ENCODE results near the gene ATXN1. TPM values are rescaled to one million over a fixed set of nuclear protein-coding genes. Genes with fewer than 3 reads are reported as not detected.
"Not testable (repeated sequence)": the region's sequence is repeated elsewhere in the genome, so short reads cannot be mapped to it uniquely, and the experiment has no call there.

Gene ATXN1
- total RNA-seq, 1 donor from 2014 or later: 36.0 TPM

GRCh38 chr6:16427124-16427523 lies 334.1 kb downstream of the ATXN1 start:
- DNase-seq (ENCODE audit: low spot score): no peak

- no peak for DNase-seq (ENCODE audit: low spot score)
Measured at GRCh38 chr6:16425881-16426615, 335.2 kb downstream of the ATXN1 start.

- DNase-seq (ENCODE audit: low spot score): no peak
Measured at GRCh38 chr6:16421462-16421960, 339.7 kb downstream of the ATXN1 start.

DNA sequence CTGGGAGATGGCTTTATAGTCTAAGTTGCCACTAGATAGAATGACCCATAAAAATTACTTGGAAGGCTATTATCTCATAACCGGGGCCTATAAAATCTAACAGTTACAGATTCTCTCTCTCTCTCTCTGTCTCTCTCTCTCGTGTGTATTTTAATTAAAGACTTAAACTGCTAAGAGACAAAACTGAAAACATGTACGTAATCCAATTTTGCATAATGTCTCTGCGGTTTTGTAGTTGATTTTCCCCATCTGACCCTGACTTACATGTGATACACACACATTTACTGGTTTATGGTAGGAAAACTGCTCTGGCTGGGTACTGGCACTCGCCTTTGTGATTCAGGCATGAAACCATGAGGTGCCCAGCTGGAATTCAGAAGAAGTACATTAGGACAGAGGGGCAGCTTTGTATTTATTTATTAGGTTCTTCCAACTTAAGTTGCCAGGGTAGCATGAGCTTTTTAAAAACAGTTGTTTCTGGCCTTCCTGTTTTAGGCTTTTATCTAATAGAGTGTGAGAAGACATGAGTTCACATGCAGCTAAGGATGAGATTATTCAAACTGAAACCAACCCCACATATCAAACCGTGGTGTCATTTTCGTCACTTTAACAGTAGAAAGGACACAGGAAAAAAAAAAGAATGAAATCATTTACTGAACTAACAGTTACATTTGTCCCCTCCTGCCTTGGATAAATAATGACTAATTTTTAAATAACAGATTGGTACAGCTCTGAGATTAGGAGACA lies 340.4 kb downstream of the ATXN1 start:
- no peak for DNase-seq (ENCODE audit: low spot score)

- DNase-seq (ENCODE audit: low spot score): no peak
Measured at GRCh38 chr6:16420337-16420714, 340.9 kb downstream of the ATXN1 start.

DNA sequence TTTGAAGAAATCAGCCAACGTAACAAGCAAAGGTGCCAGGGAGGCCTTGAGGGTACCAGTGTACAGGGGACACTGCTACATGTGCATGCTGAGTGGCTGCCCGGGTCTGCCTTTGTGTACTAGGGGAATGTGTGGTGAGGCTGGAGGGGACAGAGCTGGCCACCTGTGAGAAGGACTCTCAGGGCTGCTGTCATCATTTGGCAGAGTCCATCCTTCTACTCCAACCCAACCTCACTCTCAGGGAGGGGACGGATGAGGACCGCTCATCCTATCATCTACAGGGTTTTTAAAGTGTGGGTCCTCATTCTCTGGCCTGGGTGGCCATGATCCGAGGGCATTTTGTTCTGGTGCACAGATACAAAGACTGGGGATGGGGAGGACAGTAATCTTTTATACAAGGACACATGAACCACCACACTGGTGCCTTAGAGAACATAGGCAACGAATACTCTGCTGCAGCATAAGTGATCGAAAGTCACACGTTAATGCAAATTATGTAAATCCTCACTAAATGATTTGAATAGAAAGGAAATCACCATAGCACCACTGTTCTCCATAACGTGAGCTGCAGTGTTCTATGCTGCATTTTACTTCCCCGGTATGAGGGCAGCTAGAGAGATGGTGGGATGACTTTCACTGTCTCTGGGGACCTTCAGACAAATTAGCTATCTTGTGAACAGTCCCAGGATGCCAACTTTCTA lies 341.5 kb downstream of the ATXN1 start:
- no peak for DNase-seq (ENCODE audit: low spot score)

DNA sequence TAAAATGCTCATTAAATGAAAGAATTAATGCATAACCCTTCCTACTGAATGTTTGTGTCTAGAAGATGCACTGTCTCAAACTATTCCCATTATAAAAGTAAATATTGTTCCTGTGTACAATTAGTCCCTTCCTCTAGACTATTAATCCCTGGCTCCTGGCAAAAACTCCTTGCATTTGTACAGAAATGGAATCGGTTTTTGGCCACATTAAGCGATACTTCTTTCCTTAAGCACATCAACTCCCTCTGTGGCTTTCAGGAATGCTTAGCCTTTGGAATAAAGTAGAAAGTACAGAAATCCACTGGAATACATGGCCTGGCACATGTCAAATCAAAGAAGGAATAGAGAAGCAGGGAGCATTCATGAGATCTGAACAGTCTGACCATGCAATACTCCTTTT lies 343.1 kb downstream of the ATXN1 start:
- DNase-seq (ENCODE audit: low spot score): no peak

- no peak for DNase-seq (ENCODE audit: low spot score)
Measured at GRCh38 chr6:16415677-16416076, 345.6 kb downstream of the ATXN1 start.

- no peak for DNase-seq (ENCODE audit: low spot score)
Measured at GRCh38 chr6:16414205-16414604, 347.1 kb downstream of the ATXN1 start.

DNA sequence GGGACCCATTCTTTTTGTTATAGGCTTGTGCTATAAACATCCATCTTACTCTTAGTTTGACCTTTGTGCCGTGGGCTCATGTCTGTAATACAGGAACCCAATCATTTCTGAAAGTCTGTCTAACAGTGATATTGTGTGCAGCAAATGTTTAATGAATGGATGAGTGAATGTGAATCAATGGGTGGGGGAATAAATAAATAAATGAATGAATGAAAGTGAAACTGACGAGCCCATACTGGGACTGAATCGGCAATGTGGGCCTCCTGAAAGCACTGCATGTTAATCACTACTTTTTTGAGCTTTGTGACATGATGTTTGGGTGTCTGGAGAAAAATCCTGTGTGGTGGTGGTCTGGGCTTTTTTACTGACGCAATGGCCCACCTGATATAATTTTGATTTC lies 347.9 kb downstream of the ATXN1 start:
- DNase-seq (ENCODE audit: low spot score): no peak

GRCh38 chr6:16412982-16413381 lies 348.3 kb downstream of the ATXN1 start:
- DNase-seq (ENCODE audit: low spot score): no peak

DNA sequence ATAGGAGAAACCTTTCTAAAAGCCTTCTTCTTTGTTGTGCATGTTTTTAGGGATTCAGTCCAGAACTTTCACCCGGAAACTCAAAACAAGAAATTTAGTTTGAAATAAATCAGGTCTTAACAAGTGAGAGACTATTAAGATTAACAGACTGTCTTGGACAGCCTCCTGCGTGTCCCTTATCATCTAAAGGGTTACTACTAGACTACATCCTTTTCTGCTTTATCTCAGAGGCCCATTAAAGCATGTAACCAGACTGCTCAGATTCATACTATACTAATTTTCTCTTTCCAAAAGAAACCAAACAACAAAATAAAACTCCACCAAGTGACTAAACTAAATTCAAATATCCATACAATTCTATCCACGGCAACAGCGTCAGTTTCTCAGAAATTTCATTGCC lies 349.1 kb downstream of the ATXN1 start:
- no peak for DNase-seq (ENCODE audit: low spot score)

DNA sequence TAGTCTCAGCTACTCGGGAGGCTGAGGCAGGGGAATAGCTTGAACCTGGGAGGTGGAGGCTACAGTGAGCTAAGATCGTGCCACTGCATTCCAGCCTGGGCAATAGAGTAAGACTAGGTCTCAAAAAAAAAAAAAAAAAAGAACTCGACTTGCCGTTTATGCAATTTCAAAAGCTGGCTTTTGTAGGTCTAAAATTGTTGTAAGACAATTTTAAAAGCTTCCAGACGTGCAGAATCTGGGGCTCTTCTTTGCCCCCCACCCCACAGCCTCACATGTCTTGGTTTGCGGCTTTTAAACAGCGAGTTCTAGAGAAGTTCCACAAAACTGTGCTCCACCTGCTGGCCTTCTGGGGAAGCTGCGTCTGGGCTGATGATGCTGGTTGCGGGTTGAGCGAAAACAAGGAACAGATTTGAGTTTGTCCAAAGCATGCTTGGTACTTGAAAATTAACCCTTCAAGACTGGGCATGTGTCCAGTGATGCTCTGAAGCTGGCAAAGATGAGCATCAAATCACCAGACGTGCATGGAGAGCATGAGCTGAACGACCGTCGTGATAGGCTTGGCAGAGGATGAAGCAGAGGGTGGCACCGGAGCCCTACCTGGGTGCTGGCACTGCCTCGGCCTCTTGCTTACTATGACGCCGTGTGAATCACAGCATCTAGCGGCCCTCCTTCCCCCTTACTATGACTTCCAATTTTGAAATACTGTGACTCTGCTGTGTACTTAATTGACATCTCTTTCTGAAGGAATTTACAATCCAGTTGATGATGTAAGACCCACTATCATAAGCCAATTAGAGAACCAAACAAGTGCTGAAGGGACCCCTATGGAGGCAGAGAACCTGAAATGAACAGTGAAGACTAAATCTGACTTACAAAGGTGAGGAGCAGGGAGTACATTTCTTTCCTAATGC lies 351.5 kb downstream of the ATXN1 start:
- DNase-seq (ENCODE audit: low spot score): no peak

GRCh38 chr6:16408766-16409165 lies 352.5 kb downstream of the ATXN1 start:
- no peak for DNase-seq (ENCODE audit: low spot score)

- DNase-seq (ENCODE audit: low spot score): no peak
Measured at GRCh38 chr6:16406966-16407365, 354.3 kb downstream of the ATXN1 start.

- not testable (repeated sequence) for DNase-seq (ENCODE audit: low spot score)
Measured at GRCh38 chr6:16406538-16406937, 354.7 kb downstream of the ATXN1 start.

- DNase-seq (ENCODE audit: low spot score): no peak
Measured at GRCh38 chr6:16405375-16405774, 355.9 kb downstream of the ATXN1 start.

DNA sequence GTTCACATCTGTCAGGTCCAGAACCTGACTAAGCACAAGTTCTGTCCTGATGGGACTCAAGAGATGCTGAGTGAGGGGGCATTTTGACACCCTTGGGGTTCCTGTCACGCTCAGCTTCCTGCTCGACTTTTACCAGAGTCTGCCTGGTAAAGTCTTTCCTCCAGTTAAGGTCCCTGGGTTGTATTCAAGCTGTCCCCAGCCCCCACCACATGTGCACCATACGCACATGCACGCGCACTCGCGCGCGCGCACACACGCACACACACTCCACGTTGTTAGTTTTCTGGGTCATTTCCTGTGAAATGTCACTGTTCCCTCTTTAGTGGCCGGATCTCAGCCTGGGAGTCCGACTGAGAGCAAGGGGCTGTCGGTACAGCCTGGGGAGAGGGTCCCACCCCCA lies 356.8 kb downstream of the ATXN1 start:
- DNase-seq (ENCODE audit: low spot score): no peak

- no peak for DNase-seq (ENCODE audit: low spot score)
Measured at GRCh38 chr6:16403831-16404230, 357.4 kb downstream of the ATXN1 start.

- DNase-seq (ENCODE audit: low spot score): no peak
Measured at GRCh38 chr6:16402581-16402900, 358.7 kb downstream of the ATXN1 start.

DNA sequence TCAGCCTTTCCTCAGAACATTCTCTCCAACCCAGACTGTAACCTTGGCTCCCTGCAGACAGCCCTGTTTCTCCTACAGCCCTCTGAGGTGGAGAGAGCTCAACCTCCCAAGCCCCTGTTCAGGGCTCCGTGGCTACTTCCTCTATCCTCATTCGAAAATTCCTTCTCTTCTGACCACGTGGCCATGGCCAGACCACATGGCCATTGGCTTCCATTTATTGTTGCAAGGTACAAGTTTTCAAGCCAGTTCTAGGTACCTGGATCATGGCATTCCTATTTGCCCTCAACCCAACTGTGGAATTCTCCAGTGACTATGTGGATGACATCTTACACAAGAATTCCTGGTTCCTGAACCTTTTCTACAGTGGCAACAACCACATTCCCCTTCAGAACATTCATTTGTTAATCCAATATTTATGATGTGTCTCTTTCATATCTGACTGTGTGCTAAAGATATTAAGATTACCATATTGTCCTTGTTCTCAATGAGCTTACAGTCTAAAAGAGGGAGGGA lies 361.0 kb downstream of the ATXN1 start:
- DNase-seq (ENCODE audit: low spot score): no peak
